ENCODE data around the gene VPS9D1.
"Not testable (repeated sequence)": the region's sequence is repeated elsewhere in the genome, so short reads cannot be mapped to it uniquely, and the experiment has no call there.

GRCh38 chr16:89698717-89699116 lies 22.0 kb downstream of the VPS9D1 start:
- not testable (repeated sequence) for TF ChIP-seq CTCF, POLR2A (IDR thresholded peaks at IDR 0.05)
